GM12872 (cell line): ENCODE data around the gene EYA2.

Source experiments
- CTCF ChIP-seq: IDR thresholded peaks from 3 replicates; pipeline ENCODE4 v1.5.1; 2011; ENCODE audit warnings: low read depth, mild to moderate bottlenecking, low read length, moderate library complexity; ENCODE audit not compliant: insufficient read depth

Gene EYA2

GRCh38 chr20:47066484-47067270 is 172.0 kb downstream of the EYA2 start:
- no peak for TF ChIP-seq CTCF

- TF ChIP-seq CTCF = no peak
Observed at GRCh38 chr20:47067776-47068175, 173.1 kb downstream of the EYA2 start.

GRCh38 chr20:47070176-47070575 is 175.5 kb downstream of the EYA2 start:
- no peak for TF ChIP-seq CTCF

GRCh38 chr20:47071646-47072185 is 177.1 kb downstream of the EYA2 start:
- TF ChIP-seq CTCF = no peak

GRCh38 chr20:47073766-47074475 is 179.3 kb downstream of the EYA2 start:
- TF ChIP-seq CTCF = no peak

GRCh38 chr20:47075263-47075662 is 180.6 kb downstream of the EYA2 start:
- no peak for TF ChIP-seq CTCF

GRCh38 chr20:47079047-47079446 is 184.4 kb downstream of the EYA2 start:
- no peak for TF ChIP-seq CTCF
